ENCODE measurements around the gene DLG4.

- TF ChIP-seq CTCF (IDR thresholded peaks at IDR 0.05 in 8 of 11, conservative IDR thresholded peaks at IDR 0.05 in 3 of 11) (no peak), POLR2A (IDR thresholded peaks at IDR 0.05) (no peak)
Observed at GRCh38 chr17:7186241-7186640, 33.4 kb downstream of the DLG4 start.
